K562 treated with DMSO at 1 percent for 12 hours (cell line): ENCODE measurements around the gene OXTR. TPM values are rescaled to one million over a fixed set of nuclear protein-coding genes. Genes with fewer than 3 reads are reported as not detected.

Source experiments
- total RNA-seq: library from RNA; unstranded; fragments of 300-600 nt; gene quantifications from 2 replicates; pipeline ENCODE4 v1.2.3, GENCODE V29; 2022; ENCODE audit not compliant: insufficient read depth

Gene OXTR
- 0.17 and 0.86 TPM in 2 replicates for total RNA-seq

DNA sequence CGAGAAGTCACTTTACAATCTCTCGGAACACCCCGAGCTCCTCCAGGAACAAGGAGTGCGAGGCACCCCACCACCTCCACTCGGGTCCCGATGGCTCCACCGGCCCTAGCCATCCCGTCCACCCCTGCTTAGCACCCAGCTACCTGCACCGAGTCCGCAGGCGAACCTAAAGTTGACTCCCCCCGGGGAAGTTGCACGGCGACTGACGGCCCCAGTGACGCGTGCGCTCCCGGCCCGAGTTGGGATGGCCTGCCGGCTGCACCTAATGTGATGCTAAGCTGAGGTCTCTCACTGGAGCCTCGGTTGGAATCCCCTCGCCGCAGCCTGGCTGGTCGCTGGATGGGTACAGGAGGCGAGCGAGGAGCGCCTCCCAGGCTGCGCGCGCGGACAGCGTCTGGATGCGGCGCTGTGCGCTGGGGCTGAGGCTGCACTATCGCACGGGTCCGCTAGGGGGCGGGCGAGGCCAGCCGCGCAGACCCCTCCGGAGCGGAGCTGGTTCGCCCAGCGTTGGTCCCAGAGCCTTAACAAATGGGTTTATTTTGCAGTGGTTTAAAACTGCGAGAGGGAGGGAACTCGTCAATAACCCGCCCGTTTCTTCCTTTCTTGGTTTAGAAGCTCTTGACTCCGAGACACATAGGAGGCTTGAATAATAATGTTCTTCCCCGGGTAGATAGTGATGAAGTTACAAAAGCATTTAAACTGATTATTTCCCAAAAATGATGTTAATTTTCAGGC, at the start of gene OXTR:
Gene OXTR, minus strand, starts transcription at position 526 of the 735 bp plus-strand sequence. CDS start 1,426 bp downstream, outside the sequence.

DNA sequence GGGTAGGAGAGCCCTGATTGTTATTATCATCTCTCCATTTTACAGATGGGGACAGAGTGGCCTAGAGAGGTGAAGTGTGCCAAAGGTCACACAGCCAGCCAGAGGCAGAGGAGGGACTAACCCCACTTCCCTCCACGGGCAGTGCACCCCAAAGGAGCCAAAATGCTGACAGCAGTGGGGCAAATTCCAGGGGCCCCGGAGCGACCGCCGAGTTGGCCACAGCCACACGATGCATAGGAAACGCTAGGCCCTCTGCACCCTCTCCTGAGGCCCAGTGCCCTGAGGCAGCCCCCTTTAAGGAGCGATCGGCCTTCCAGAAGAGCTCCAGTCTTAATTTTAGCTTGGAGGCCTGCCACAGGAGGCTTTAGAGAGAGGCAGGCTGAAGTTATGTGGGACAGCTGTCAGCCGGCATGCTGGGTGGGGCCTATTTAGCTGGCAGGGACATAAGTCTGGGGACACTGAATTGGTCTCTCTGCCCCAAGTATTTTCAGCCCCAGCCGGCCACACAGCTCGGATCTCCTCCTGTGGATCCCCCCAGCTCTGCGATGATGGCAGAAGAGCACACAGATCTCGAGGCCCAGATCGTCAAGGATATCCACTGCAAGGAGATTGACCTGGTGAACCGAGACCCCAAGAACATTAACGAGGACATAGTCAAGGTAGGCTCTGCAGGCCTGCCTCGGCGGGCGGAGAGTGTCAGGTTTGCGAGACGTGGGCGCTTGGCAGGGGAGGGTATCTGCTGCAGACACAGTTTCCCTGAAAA, 35.9 kb downstream of the OXTR start, which contains the start of gene CAV3:
Gene CAV3, plus strand, starts transcription at position 471 of the 763 bp plus-strand sequence. Its CDS starts 75 bp downstream, at position 546.

Other genes with a start within 250 kb of the OXTR start
- gene SSUH2, start 124.8 kb downstream of the OXTR start, total RNA-seq, result not detected in 2 replicates
- not detected in 2 replicates for gene CAV3, start 35.8 kb downstream of the OXTR start, total RNA-seq
- 4.4 and 29.0 TPM in 2 replicates for gene RAD18, start 193.9 kb upstream of the OXTR start, total RNA-seq